ENCODE data around the gene HOXA4. TPM values are rescaled to one million over a fixed set of nuclear protein-coding genes. Genes with fewer than 3 reads are reported as not detected.

Gene HOXA4
- total RNA-seq (2014; rRNA removed; shearing (Covaris generic); ENCODE audit: low replicate concordance) = 5.6 and 10.3 TPM in 2 replicates

GRCh38 chr7:27130540-27131389, at the start of gene HOXA4:
Gene HOXA4, minus strand, starts transcription at chr7:27130757. Its CDS starts 24 bp downstream, at chr7:27130733.
- DNase-seq (ENCODE audit: low read depth) = peak; percentile 90
- in situ Hi-C loops (cut with HindIII; ENCODE audit: low pct_unique_long_range_greater_than_20kb, low sequenced_read_pairs) = no loop called here

DNA sequence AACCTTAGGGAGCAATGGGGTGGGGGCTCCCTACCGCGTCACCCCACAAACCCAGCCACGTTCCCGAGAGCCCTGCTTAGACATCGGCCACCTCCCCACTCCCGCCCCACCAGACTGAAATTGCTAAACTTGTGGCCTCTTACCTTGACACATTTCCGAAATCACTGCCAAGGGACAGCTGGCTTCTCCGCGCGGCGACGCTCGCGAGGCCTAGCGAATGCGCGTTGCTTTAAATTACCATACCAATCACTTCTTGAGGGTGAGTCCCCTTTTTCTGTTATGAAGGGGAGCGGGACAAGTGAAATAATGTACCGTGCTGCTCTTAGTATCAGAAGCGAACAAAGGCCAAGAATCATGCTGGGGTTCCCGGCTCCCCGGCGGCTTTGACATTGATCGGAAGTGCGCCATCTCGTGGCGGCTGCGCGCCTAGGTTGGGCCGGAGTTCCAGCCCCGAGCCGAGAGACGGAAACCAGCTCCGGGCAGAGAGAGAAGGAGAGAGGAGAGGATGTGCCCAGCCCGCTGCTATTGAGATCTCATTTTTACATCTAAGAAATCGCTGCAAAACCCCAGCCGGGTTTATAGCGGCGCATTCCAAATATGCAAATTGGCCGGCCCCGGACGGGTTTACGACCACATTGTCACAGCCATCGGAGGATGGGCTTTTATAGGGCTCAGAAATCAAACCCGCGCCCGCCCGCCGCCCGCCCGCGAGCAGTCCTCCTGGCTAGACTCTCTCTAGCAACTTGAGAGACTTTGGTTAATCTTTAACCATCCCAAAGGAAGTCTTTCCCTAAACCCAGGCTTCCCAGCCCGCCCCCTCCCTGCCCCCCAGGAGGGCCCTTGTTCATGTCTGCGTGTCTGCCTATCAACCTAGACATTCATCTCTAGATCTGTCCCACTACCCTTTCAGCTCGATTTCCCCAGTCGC, 49.2 kb upstream of the HOXA4 start:
- in situ Hi-C loops (cut with HindIII; ENCODE audit: low pct_unique_long_range_greater_than_20kb, low sequenced_read_pairs) = no loop called here
- DNase-seq (ENCODE audit: low read depth) = peak; percentile 90

- in situ Hi-C loops (cut with HindIII; ENCODE audit: low pct_unique_long_range_greater_than_20kb, low sequenced_read_pairs) = no loop called here
- DNase-seq (ENCODE audit: low read depth) = no peak
Observed at GRCh38 chr7:27179030-27179429, 48.5 kb upstream of the HOXA4 start.

DNA sequence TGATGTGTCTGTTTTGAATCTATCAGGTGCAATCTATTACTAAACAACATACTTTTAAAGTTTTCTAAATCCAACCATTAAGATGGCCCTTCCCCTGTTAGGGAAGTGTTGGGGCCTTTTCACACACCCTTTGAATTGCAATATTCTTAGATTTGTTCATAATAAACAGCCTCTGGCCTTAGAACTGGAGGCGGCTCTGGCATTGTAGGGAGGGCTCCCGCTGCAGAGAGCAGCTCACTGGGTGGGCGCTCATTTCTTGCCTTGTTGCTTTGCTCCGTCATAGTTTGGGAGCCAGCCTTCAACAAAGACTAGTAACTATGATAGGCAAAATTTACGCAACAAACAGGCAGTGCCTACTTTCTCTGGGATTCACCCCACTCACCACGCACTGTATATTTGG, 47.8 kb upstream of the HOXA4 start:
- peak; percentile 26 for DNase-seq (ENCODE audit: low read depth)
- in situ Hi-C loops (cut with HindIII; ENCODE audit: low pct_unique_long_range_greater_than_20kb, low sequenced_read_pairs) = no loop called here

DNA sequence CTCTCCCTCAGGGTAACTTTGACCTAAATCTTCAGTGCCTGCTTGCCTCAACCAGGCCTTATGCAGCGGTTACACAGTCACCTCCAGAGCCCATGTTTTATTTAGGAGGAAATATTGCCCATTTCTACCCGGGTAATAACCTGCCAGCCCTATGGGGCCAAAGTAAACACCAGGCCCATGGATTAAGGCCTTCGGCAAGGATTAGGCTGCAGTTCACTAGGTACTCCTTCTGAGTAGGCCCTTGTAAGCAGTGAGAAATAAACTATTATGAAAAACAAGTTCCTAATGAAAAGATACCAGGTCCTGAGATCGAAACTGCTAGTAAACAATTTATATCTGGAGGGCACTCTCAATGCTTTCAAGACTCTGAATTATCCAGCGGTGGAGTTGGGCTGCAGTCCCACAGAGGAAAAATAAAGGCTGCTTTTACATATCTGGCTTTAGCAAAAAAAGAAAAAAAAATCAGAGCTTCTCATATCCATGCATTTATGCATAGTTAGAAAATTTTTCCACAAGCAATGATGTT, 47.3 kb upstream of the HOXA4 start:
- in situ Hi-C loops (cut with HindIII; ENCODE audit: low pct_unique_long_range_greater_than_20kb, low sequenced_read_pairs) = no loop called here
- peak; percentile 34 for DNase-seq (ENCODE audit: low read depth)

- DNase-seq (ENCODE audit: low read depth) = peak; percentile 47
- in situ Hi-C loops (cut with HindIII; ENCODE audit: low pct_unique_long_range_greater_than_20kb, low sequenced_read_pairs) = no loop called here
Observed at GRCh38 chr7:27176962-27177794, 46.6 kb upstream of the HOXA4 start.

- peak; percentile 38 for DNase-seq (ENCODE audit: low read depth)
- in situ Hi-C loops (cut with HindIII; ENCODE audit: low pct_unique_long_range_greater_than_20kb, low sequenced_read_pairs) = no loop called here
Observed at GRCh38 chr7:27176524-27176845, 45.9 kb upstream of the HOXA4 start.

- peak; percentile 35 for DNase-seq (ENCODE audit: low read depth)
- in situ Hi-C loops (cut with HindIII; ENCODE audit: low pct_unique_long_range_greater_than_20kb, low sequenced_read_pairs) = no loop called here
Observed at GRCh38 chr7:27175626-27176523, 45.3 kb upstream of the HOXA4 start.

GRCh38 chr7:27174874-27175625, 44.5 kb upstream of the HOXA4 start:
- in situ Hi-C loops (cut with HindIII; ENCODE audit: low pct_unique_long_range_greater_than_20kb, low sequenced_read_pairs) = no loop called here
- DNase-seq (ENCODE audit: low read depth) = peak; percentile 79

- in situ Hi-C loops (cut with HindIII; ENCODE audit: low pct_unique_long_range_greater_than_20kb, low sequenced_read_pairs) = no loop called here
- DNase-seq (ENCODE audit: low read depth) = peak; percentile 66
Observed at GRCh38 chr7:27173956-27174873, 43.7 kb upstream of the HOXA4 start, which contains the start of gene HOXA10. Gene HOXA10, minus strand, starts transcription at chr7:27174320. Its CDS starts 14 bp downstream, at chr7:27174306.

DNA sequence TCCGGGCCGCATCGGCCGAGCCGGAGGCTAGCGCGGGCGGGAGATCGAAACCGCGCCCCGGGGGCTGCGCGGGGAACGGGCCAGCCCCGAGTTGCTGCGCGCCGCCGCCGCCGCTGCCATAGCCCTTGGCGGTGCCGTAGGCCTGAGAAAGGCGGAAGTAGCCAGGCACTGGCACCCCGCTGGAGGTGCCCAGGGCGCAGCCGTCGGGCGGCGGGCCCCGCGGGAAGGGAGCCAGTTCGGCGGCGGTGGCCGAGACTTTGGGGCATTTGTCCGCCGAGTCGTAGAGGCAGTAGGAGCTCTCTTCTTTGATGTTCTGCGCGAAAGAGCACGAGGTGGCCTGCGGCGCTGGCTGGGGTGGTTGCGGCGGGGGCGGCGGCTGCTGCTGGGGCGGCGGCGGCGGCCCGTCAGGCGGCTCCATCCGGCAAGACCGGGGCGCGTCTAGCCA, 43.0 kb upstream of the HOXA4 start:
- in situ Hi-C loops (cut with HindIII; ENCODE audit: low pct_unique_long_range_greater_than_20kb, low sequenced_read_pairs) = no loop called here
- peak; percentile 65 for DNase-seq (ENCODE audit: low read depth)

- peak; percentile 87 for DNase-seq (ENCODE audit: low read depth)
- in situ Hi-C loops (cut with HindIII; ENCODE audit: low pct_unique_long_range_greater_than_20kb, low sequenced_read_pairs) = no loop called here
Observed at GRCh38 chr7:27172823-27173510, 42.4 kb upstream of the HOXA4 start.

GRCh38 chr7:27172315-27172774, 41.8 kb upstream of the HOXA4 start:
- DNase-seq (ENCODE audit: low read depth) = peak; percentile 62
- in situ Hi-C loops (cut with HindIII; ENCODE audit: low pct_unique_long_range_greater_than_20kb, low sequenced_read_pairs) = no loop called here

- peak; percentile 70 for DNase-seq (ENCODE audit: low read depth)
- in situ Hi-C loops (cut with HindIII; ENCODE audit: low pct_unique_long_range_greater_than_20kb, low sequenced_read_pairs) = no loop called here
Observed at GRCh38 chr7:27171637-27172314, 41.2 kb upstream of the HOXA4 start.
